ENCODE data around the gene DST.
"Not testable (repeated sequence)": the region's sequence is repeated elsewhere in the genome, so short reads cannot be mapped to it uniquely, and the experiment has no call there.

Gene DST

DNA sequence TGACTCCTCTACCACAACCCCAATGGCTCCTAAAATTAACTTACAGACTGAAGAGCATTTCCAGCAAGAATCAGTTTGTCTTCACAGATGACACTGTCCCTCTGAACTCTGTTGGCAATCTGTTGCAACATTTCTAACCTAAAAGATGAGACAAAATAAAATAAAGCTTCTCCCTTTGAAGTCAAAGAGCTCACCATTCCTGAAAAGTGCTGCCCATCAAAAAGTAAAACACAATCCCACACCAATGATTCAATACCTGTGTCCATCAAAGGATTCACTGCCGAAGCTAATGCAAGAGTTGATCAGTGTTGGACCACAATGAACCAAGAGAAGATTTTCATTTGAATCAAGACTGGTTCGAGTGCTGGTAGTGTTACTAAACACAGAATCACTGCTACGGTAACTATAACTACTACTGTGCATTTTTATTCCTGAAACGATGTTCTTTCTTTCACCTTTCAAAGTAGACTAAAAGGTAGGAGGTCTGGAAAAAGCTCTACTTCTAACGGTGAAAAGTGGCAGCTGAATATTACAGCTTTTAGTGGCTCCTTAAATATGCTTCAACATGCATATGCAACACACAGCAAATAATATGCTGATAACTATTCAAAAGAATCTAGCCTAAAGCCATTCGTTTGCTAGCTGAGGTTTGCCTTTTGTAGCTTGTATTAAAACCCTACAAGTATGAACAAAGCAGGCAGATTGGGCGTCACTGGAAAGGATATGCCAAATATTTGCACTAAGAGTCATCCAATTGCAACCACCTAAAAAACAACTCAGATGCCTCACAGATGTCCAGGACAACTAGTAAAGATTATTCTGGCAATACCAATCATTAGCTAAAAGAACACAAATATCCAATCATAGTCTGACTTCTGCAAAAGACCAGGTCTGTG, at the start of gene DST:
Gene DST (minus strand): TSS at position 524 of the 896 bp plus-strand sequence.
- DNase-seq, result no peak

DNA sequence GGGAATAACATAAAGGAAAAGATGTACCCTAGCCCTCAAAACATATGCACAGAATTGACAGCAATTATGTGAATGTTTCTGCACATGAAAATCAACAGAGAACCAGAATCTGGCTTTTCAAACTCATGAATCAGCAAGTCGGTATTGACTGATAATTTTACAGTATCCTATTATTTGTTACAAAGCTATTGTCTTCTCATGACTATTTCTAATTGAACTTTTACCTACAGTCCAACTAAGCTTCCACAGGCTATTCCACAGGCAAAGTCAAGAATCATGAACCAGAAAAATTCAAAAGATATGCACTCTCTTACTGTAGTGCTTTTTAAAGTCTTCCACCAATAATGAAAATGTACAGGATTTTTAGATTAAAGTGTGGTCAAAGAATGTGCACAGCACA, 49.1 kb upstream of the DST start:
- DNase-seq, result no peak

DNA sequence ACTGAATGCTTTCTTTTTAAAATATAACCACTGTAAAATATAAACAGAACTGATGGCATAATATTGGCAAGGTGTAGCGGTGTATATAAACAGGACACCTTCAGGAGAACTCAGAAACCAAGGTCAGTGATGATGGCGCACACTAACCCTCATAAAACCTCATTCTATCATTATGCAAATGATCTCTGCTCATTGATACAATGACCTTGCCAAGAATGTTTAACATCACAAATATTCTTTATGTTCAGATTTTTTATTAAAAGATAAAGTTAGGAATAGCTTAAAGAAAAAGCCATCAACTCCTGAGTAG, 48.6 kb upstream of the DST start:
- no peak for DNase-seq

DNA sequence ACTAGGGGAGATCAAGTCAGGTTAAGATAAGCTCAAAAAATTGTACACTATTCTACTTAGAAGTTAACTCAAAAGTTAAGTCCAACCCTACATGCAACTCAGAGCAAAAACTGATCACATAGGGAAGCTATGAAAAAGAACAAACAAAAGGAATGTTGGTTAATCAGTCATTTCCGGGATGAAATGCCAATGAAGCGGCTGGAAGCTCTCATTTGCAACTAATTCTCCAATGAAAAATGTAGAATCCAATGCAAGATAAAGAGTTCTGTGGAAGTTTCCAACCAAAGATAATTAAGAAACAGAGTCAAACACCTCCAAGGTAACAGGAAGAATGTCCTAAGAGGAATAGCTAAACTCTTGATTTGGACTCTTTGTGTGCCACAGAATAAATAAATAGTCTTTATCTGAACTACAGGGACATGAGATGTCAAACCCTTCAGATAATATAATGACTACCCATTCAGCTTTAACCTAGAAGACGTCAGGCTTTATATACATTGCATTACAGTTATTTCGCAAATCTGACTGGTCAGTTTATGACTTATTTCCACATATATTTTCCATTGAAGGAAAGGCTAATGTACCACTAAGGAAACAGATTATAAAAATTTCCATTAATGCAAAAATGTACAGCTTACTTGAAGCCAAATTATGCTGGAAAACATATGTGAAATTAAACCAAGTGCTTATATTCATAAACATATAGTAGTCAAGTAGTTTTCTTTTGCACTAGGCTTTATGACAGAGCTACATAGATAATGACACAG, 48.0 kb upstream of the DST start:
- DNase-seq, result no peak

DNA sequence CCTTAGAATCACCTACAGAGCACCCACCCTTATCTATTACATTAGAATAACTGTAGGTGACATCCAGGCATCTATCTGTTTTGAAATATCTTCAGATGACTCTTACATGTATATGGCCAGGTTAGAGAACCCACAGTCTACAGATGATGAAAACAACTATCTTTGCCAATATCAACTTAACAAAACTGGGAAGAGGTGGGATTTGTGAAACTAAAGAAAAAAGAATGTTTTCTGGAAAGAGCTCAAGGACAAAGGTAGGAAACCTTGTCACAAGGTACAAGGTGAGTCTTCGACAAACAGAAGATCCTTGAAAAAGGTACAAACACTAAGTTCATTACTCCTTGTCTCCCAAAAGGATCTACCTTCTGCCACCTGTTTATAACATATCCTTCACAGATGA, 47.0 kb upstream of the DST start:
- no peak for DNase-seq

DNA sequence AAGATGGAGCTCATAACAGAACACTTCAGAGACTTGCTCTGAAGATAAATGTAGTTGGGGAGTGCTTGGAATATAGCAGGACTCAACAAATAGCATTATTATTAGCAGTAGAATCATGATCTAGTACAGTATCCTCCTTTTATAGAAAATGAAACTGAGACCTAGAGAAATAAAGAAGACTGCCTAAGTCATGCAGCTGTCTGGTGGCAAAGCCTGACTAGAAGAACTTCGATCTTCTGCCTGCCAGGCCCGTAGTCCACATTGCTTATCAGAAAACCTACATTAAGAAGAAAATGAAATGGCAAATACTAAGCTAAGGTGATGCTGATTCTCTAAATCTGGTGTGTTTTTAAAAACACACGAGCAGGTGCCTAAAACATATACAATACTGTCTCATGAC, 46.4 kb upstream of the DST start:
- DNase-seq, result no peak

DNA sequence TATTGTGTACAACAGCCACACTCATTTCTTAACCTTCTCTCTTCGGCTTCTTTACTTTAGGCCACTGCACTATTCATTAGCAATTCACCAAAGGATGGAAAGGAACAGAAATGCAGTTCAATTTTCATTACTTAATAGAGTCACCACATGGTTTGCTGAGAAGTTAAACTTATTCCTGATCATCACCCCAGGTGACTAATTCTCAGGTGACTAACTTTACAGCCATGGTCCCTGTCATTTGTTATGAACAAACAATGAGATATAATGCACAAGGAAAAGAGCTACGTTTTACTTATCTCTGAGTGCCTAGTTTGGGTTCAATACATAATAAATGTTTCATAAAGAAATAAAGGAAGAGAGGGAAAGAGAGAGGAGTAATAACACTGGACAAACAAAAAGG, 45.8 kb upstream of the DST start:
- DNase-seq, result no peak

DNA sequence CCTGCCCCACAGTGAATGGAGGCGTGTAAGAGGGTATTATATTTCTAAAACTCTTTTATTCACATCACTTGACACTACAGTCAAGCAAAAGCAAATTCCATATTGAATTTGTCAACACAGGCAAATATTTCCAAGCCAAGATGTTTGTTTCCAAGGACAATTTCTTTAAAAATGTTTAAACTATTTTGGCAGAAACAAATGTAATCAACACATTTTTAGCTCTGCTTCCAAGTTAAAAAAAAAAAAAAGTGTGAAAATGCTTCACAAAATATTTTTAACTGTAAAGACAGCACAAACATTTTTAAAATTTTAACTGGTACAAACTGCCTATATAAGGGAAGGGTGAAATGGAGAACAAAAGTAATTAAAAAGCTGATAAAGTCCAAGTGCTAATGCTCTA, 44.9 kb upstream of the DST start:
- no peak for DNase-seq

DNA sequence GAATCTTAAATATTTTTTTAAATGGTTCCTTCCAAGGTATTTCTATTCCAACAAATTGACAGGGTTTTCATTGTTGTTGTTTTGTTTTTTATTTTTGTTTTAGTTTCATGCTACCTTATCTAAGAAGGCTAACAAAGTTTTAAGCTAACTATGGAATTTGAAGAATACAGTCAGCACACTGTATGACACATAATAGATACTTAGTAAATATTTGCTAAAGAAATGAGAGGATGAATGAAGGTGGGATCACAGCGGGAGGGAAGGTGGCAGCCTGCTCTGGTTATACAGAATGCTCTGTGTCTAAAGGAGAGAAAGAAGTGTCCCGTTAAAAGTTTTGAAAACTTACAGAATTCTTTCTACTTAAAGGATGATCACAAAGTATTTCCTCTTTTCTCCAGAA, 43.7 kb upstream of the DST start:
- DNase-seq, result no peak

DNA sequence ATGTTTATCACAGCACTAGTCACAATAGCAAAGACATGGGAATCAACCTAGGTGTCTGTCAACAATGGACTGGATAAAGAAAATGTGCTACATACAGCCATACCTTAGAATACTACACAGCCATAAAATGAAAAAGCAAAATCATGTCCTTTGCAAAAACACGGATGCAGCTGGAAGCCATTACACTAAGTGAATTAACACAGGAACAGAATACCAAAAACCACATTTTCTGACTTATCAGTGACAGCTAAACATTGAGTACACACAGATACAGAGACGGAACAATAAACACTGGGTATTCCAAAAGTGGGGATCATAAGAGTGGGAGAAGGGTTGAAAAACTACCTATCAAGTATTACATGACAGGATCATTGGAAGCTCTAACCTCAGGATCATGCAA, 43.3 kb upstream of the DST start:
- no peak for DNase-seq

DNA sequence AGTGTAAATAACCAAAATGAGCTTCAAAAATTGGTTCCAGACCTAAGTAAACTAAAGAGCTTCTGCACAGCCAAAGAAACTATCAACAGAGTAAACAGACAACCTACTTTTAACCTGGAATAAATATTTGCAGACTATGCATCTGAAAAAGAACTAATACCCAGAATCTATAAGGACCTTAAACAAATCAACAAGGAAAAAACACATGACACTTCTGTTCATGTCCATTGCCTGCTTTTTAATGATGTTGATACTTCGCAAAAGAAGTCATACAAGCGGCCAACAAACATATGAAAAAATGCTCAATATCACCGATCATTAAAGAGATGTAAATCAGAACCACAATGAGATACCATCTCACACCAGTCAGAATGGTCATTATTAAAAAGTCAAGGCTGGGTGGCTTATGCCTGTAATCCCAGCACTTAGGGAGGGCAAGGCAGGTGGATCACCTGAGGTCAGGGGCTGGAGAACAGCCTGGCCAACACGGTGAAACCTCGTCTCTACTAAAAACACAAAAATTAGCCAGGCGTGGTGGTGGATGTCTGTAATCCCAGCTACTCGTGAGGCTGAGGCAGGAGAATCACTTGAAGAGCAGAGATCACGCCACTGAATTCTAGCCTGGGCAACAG, 42.5 kb upstream of the DST start:
- DNase-seq, result no peak

DNA sequence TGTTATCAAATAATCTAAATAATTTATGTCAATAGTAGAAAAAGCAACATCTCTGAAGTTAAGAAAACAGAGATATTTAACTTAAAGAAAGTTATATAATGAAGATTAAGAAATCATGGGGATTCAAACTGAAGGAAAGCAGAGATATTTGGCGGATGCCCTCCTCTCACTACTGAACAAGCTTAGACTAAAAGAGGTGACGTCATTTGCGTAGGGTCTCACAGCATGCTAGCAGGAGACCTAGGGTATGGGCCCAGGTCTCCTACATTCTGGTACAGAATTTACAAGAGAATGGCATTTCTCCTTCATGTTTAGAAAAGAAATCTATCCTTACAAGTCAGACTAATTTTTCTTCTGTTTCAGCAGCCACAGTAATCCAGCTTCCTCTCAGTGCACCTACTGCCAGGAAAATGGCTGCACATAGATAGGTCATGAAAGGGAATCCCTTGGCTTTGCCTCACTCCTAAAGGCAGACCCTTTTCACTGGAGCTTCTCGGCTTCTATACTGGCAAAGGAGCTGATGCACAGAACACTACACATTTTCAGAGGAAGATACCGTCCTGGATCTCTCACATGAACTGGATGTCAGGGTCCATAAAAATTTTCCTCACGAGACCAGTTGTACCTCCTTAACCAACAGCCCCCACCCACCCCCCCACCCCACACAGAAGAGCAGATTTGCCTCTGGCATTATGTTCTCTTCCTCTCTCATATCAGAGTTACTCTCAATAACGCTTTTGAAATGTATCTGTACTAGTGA, 41.8 kb upstream of the DST start:
- DNase-seq, result no peak

DNA sequence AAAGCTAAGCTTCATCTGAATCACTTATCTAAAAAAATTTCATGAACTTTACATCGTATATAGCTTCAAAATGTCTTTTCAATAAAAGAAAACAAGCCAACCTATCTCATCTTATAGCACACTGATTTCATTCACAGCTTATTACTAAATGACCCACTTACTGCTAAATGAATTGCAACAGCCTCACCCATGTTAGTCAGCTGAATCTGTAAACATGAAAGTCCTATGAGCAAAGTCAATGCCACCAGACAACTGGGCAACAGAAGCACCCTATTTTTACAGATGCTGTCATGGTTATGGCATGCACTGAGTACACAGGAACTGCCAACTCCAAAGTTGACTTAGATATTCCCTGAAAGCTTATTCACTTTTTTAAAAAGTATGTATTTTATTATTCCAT, 41.2 kb upstream of the DST start:
- no peak for DNase-seq

DNA sequence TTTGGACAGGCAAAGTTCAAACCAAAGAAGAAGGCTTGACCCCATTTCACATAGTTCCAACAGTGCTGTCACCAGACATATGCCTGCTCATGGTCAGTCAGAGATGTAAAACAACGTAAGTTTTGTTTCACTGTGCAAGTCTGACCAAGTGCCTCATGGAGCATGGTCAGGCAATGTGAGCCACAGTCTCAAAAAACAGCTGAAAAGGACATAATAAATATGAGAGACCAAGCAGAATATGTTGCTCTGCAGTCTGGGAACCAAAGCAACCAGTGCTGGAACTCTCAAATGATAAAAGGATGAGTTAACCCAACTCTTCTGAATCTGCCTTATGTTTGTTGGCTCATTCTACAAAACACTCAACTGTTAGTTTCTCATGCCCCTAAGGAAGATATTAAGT, 39.9 kb upstream of the DST start:
- DNase-seq, result no peak

DNA sequence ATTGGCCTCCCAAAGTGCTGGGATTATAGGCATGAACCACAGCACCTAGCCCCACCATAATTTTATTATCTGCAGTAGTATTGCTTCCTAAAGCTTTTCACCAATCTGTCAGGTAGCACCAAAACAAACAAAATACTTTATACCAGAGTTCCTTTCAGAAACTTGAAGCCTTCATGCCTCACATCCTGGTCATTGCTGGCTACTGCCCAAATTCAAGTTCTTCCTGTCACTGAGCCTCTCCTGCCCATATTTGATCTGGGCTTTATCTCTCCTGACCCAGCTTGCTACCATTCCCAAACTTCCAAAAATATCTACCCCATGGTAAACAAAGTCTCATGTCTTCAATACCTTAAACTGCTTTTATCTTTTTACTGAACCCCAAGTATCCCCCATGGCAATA, 34.9 kb upstream of the DST start:
- DNase-seq, result no peak

DNA sequence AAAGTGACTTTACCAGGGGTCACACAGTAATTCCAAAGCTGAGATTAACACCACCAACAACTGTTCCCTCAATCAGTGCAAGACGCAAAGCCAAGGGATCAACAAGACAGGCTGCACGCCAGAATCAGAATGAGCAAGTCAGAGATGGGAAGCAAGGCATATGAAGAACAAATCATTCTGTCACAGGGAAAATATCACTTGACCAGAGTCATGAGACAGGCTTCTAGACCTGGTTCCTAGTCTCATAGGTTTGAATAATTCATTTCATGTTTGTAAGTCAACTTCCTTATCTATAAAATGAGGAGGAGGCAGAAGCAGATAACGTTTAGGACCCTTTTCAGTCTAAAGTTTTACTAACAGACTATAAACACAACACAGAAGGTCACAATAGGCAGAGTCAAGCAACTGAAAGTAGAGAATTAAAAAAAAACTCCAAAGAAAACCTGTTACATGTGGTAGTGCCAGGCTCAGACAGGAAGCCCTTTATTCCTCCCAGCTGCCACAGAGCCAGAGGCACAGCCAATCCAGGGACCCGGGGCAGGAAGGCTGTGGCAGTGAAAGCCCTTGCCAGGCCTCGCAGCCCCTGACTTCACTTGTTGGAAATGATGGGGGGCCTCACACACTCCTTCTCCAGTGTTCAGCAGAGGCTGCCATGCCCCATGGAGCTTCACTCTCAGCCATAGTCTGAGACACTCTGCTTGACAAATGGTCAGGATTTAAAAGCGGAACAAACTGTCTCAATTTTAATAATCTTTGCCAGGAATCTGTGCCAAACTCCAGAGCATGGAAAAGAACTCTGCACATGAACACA, 29.2 kb upstream of the DST start:
- DNase-seq, result no peak

DNA sequence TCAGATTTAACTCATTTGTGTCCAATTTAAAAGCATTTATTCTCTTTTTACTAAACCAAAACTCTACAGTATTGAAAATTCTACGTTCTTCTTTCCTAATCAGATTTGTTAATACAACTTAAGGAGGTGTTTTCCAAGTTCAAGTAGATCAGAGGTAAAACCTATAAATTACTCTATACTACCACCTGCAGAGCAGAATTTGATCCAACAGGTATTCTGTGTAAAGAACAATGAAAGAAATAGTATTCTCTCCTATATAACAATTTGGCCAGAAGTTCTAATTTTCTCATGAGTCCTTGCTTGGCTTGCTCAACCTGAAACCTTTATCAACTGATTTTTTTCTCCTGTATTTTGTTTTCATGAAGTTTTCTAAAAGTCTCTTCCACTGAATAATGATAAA, 28.5 kb upstream of the DST start:
- no peak for DNase-seq

DNA sequence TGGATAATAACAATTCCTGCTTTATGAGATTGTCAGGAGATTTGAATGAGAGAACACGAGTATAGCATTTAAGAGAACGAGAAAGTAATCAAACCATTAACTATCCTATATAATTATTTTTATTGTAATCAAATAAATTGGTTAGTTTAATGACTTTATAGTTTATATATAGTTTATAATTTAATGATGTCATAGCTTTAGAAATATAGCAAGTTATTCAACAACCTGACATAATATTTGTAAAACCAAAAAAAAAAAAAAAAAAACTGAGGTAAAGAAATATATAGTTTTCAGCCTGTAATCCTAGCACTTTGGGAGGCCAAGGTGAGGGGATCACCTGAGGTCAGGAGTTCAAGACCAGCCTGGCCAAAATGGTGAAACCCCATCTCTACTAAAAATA, 26.4 kb upstream of the DST start:
- no peak for DNase-seq

DNA sequence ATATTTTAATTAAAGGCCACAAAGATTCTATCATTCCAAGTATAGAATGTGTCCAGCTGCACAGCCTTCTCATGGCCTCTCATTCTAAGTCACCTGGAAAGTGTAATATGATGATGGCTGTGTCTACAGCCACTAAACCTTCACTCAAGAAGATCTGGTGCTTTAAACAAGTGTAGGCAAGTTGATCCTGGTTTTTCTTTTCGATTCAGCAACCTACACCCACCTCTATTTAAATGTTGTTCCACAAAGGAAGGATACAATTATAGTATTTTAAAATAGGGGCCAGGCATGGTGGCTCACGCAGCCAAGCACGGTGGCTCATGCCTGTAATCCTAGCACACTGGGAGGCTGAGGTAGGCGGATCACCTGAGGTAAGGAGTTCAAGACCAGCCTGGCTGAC, 25.5 kb upstream of the DST start:
- no peak for DNase-seq

DNA sequence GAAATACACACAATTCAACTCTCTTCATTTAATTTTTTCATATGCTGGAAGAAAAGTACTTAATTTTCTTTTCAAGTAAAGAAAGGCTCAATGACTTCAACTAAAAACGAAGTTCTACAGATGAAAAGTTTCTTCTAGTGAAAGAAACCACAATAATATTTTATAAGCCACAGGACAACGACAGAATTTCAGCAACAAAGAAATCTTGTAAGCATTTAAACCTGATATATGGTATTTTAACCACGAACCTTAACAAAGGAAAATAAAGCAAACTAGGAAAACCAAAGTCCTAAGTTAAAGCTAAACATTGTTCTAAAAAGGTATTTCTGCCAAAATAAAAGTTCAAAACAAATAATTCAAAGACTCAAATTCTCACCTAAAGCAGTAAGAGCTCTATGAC, 24.6 kb upstream of the DST start:
- DNase-seq, result no peak

DNA sequence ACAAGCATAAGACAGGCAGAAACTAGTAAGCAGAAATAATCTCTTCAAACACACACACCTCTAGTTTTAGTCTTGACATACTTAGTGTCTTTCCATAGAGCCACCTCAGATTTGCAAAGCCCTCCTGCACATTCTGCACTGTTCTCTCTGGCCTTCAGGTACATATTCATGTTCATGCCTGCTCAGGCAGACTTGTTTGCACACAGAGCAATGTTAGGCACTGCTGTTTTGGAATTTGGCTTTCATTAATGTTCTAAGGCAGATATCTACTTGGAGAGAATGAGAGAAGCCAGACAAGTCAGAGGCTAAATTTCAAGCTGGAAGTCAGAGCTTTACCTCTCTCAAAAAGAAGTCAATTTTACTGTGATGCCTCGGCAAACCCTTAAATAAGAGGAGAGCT, 21.3 kb upstream of the DST start:
- DNase-seq, result no peak

DNA sequence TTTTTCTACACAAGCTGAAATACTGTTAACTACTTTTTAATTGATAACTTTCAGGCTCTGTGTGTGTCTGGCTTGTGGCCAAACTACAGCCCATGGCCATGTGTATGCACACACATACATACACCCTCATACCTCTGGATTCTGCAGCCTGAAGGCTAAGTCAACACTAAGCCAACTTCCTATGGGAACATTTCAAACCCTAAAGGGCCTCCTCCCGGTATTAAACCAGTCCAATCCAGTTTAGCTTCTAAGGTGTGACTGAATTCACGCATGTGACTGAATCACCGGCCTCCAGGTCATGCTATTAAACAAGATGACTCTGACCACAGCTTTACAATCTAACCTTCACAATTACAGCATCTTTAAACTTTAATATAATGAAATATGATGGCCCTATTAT, 20.7 kb upstream of the DST start:
- DNase-seq, result no peak

DNA sequence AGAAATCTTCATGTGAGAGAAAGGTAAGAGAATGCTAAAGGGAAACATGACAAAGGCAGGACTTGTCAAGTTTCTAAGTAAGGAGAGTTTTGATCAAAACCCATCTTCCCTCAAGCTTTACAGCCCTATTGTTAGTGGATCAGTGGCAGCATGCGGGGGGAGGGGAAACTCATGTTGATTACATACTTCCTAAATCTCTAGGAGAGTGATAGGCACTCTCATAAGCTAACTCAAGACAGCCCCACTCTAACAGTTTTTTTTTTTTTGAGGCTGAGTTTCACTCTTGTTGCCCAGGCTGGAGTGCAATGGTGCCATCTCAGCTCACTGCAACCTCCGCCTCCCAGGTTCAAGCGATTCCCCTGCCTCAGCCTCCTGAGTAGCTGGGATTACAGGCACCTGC, 18.6 kb upstream of the DST start:
- DNase-seq, result not testable (repeated sequence)
